Measurements from ENCODE around the gene CENPA.

Gene CENPA

GRCh38 chr2:26818255-26818654, 32.4 kb downstream of the CENPA start:
- H3K9me3 ChIP-seq (ENCODE audit: control insufficient read depth in 1 of 2, low read length in 2 of 2) = no peaks in the 10 kb centered on the region
- no peak overlapping the region for H3K4me3 ChIP-seq (ENCODE audit: low read depth in 1 of 2, low read length in 2 of 2)
- no peaks in the 10 kb centered on the region for H3K36me3 ChIP-seq (ENCODE audit: control insufficient read depth in 1 of 2, insufficient read depth in 2 of 2, low read length in 2 of 2)
- H3K27ac ChIP-seq (ENCODE audit: low read length) = no peak overlapping the region
- no peaks in the 10 kb centered on the region for H3K27me3 ChIP-seq (ENCODE audit: low read depth, low read length)
- no peaks in the 10 kb centered on the region for H3K4me1 ChIP-seq (ENCODE audit: control insufficient read depth in 1 of 2, insufficient read depth in 2 of 2, low read length in 2 of 2)

DNA sequence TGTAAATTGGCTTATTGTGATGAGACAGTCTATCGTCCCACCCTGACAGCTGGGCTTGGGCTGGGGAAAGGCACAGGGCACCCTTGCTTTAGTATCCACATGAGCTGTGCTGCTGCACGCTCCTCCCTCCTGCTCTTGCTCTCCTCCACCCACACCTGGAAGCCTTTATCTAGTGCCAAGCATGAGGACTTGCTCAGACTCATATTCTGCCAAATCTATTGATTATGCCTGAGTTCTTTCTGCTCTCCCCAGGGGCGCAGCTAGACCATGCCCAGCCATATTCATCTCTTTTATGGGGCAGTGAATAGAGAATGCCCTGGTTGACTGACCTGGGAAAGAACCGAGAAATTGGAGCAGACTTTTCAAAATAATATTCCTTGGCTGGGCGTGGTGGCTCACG, 33.1 kb downstream of the CENPA start:
- Histone ChIP-seq H3K4me1 (ENCODE audit: control insufficient read depth in 1 of 2, insufficient read depth in 2 of 2, low read length in 2 of 2) (no peaks in the 10 kb centered on the region), H3K27ac (ENCODE audit: low read length) (no peak overlapping the region), H3K4me3 (ENCODE audit: low read depth in 1 of 2, low read length in 2 of 2) (no peak overlapping the region), H3K9me3 (ENCODE audit: control insufficient read depth in 1 of 2, low read length in 2 of 2) (no peaks in the 10 kb centered on the region), H3K27me3 (ENCODE audit: low read depth, low read length) (no peaks in the 10 kb centered on the region), H3K36me3 (ENCODE audit: control insufficient read depth in 1 of 2, insufficient read depth in 2 of 2, low read length in 2 of 2) (no peaks in the 10 kb centered on the region)

- H3K27me3 ChIP-seq (ENCODE audit: low read depth, low read length) = no peaks in the 10 kb centered on the region
- no peaks in the 10 kb centered on the region for H3K36me3 ChIP-seq (ENCODE audit: control insufficient read depth in 1 of 2, insufficient read depth in 2 of 2, low read length in 2 of 2)
- no peak overlapping the region for H3K27ac ChIP-seq (ENCODE audit: low read length)
- no peaks in the 10 kb centered on the region for H3K9me3 ChIP-seq (ENCODE audit: control insufficient read depth in 1 of 2, low read length in 2 of 2)
- H3K4me1 ChIP-seq (ENCODE audit: control insufficient read depth in 1 of 2, insufficient read depth in 2 of 2, low read length in 2 of 2) = no peaks in the 10 kb centered on the region
- no peak overlapping the region for H3K4me3 ChIP-seq (ENCODE audit: low read depth in 1 of 2, low read length in 2 of 2)
Observed at GRCh38 chr2:26820932-26821331, 35.1 kb downstream of the CENPA start.

GRCh38 chr2:26822877-26823276, 37.0 kb downstream of the CENPA start:
- no peaks in the 10 kb centered on the region for H3K27me3 ChIP-seq (ENCODE audit: low read depth, low read length)
- no peak overlapping the region for H3K27ac ChIP-seq (ENCODE audit: low read length)
- H3K4me3 ChIP-seq (ENCODE audit: low read depth in 1 of 2, low read length in 2 of 2) = no peak overlapping the region
- no peaks in the 10 kb centered on the region for H3K36me3 ChIP-seq (ENCODE audit: control insufficient read depth in 1 of 2, insufficient read depth in 2 of 2, low read length in 2 of 2)
- H3K9me3 ChIP-seq (ENCODE audit: control insufficient read depth in 1 of 2, low read length in 2 of 2) = no peaks in the 10 kb centered on the region
- H3K4me1 ChIP-seq (ENCODE audit: control insufficient read depth in 1 of 2, insufficient read depth in 2 of 2, low read length in 2 of 2) = no peaks in the 10 kb centered on the region

DNA sequence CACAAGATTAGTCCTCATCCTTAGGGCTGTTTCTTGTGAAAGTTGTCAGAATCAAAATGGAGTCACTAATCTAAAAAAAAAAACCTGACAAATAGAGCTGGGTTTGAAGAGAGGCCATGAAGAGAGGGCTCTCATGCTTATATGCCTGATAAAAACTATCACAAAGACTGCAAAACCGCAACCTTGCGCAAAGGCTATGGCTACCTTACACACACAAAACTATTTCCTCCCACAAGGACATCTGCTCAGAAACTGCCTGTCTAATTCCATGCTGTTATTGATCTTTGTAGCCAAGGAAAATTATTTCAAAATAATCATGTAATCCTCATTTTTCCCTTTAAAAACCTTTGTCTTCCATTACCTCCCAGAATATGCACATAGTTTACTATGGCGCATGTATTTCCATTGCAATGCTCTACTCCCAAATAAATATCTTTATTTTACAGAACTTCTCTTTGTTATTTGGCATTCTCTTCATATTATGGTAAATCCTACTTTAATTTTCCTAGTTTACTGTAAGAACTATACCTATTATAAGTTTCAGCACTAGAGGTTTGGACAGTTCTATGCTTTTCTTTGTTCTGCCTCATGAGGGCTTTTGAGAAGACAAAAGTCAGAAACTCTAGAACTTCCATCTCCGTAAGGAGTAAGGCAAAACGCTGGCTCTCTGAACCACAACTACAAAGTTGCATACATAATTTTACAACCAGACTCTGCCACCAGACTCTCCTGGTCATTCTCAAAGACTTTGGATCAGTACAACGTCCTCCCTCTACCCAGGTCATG, 52.5 kb downstream of the CENPA start:
- Histone ChIP-seq H3K27ac (ENCODE audit: low read length) (no peak overlapping the region), H3K27me3 (ENCODE audit: low read depth, low read length) (no peaks in the 10 kb centered on the region), H3K4me3 (ENCODE audit: low read depth in 1 of 2, low read length in 2 of 2) (no peak overlapping the region), H3K36me3 (ENCODE audit: control insufficient read depth in 1 of 2, insufficient read depth in 2 of 2, low read length in 2 of 2) (no peaks in the 10 kb centered on the region), H3K9me3 (ENCODE audit: control insufficient read depth in 1 of 2, low read length in 2 of 2) (no peaks in the 10 kb centered on the region), H3K4me1 (ENCODE audit: control insufficient read depth in 1 of 2, insufficient read depth in 2 of 2, low read length in 2 of 2) (no peaks in the 10 kb centered on the region)

GRCh38 chr2:26840937-26841610, 55.2 kb downstream of the CENPA start:
- H3K36me3 ChIP-seq (ENCODE audit: control insufficient read depth in 1 of 2, insufficient read depth in 2 of 2, low read length in 2 of 2) = no peaks in the 10 kb centered on the region
- peaks cover 9% of the 10 kb centered on the region for H3K27me3 ChIP-seq (ENCODE audit: low read depth, low read length)
- H3K4me1 ChIP-seq (ENCODE audit: control insufficient read depth in 1 of 2, insufficient read depth in 2 of 2, low read length in 2 of 2) = no peaks in the 10 kb centered on the region
- H3K27ac ChIP-seq (ENCODE audit: low read length) = no peak overlapping the region
- H3K4me3 ChIP-seq (ENCODE audit: low read depth in 1 of 2, low read length in 2 of 2) = no peak overlapping the region
- H3K9me3 ChIP-seq (ENCODE audit: control insufficient read depth in 1 of 2, low read length in 2 of 2) = no peaks in the 10 kb centered on the region

GRCh38 chr2:26843041-26843440, 57.2 kb downstream of the CENPA start:
- H3K27ac ChIP-seq (ENCODE audit: low read length) = no peak overlapping the region
- H3K9me3 ChIP-seq (ENCODE audit: control insufficient read depth in 1 of 2, low read length in 2 of 2) = no peaks in the 10 kb centered on the region
- H3K27me3 ChIP-seq (ENCODE audit: low read depth, low read length) = peaks cover 24% of the 10 kb centered on the region
- H3K4me3 ChIP-seq (ENCODE audit: low read depth in 1 of 2, low read length in 2 of 2) = no peak overlapping the region
- H3K4me1 ChIP-seq (ENCODE audit: control insufficient read depth in 1 of 2, insufficient read depth in 2 of 2, low read length in 2 of 2) = peaks cover 0 to 17% of the 10 kb centered on the region in 2 donors
- no peaks in the 10 kb centered on the region for H3K36me3 ChIP-seq (ENCODE audit: control insufficient read depth in 1 of 2, insufficient read depth in 2 of 2, low read length in 2 of 2)

Measured in muscle layer of duodenum (tissue), 2 donors.